ENCODE measurements around the gene ZNF594.
"Not testable (repeated sequence)": the region's sequence is repeated elsewhere in the genome, so short reads cannot be mapped to it uniquely, and the experiment has no call there.

GRCh38 chr17:5233492-5233891 lies 41.8 kb upstream of the ZNF594 start:
- not testable (repeated sequence) for TF ChIP-seq EGR1 (IDR thresholded peaks at IDR 0.05; ENCODE audit: borderline replicate concordance, low read depth, low read length); POU5F1 (IDR thresholded peaks at IDR 0.05; ENCODE audit: low read depth, low read length); RXRA (IDR thresholded peaks at IDR 0.05; ENCODE audit: insufficient read depth, low read depth, low read length); POLR2A (IDR thresholded peaks at IDR 0.05; ENCODE audit: control extremely low read depth in 1 of 2, low read depth in 2 of 2, low read length in 2 of 2); CTCF (IDR thresholded peaks at IDR 0.05; ENCODE audit: control extremely low read depth in 1 of 3, insufficient read depth in 1 of 3, low read depth in 1 of 3, low read length in 3 of 3); TCF12 (IDR thresholded peaks at IDR 0.05; ENCODE audit: low read depth, low read length)

Data from H1 (cell line).